AML-193 (cell line): ENCODE data around the gene BNC2.

Source experiments
- DNase-seq, 2 experiments: peaks; one replicate each; lab custom pipeline; 2025; lab: John Stamatoyannopoulos, UW

Gene BNC2

DNA sequence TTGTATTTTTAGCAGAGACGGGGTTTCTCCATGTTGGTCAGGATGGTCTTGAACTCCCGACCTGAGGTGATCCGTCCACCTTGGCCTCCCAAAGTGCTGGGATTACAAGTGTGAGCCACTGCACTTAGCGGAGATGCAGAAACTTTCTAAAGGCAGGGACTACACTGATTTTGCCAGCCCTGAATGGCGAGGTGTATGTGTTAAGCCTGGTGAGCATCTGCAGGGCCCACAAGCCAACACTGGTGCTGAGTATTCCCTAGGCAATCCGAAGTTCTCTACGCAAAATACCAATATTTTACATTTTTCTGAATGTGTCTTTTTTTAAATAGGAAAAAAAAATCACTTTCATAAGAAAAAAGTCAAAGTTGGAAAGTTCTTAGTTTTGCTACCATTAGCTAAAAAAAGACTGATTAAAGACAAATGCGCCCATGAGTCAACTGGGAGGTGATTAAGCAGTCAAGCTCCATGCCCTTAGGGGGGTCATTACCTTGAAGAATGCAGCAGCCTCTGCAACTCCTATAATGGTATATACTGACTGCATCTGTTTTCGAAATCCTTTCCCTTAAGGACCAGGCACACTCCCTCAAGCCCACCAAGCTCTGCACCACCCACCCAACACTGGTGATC lies 502.8 kb downstream of the BNC2 start:
- no peak for DNase-seq

DNA sequence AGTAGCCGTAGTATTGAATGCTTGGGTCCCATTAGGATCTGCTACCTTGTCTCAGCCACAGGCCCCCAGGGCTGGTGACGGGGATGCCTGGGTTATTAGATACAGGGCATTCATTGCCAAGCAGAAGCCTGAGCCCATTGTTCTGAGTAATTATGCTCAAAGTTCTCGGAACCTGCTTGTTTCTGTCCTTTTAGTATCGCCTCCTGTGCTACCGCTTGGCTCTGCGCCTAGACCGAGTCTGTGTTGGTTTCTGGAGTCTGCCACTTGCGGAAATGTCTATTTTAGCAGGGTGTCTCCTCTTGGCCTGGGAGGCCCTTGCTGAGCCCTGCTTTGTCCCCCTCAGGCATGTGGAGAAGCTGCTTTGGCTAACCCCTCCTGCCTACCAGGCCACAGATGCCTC lies 506.1 kb downstream of the BNC2 start:
- DNase-seq, result no peak

DNA sequence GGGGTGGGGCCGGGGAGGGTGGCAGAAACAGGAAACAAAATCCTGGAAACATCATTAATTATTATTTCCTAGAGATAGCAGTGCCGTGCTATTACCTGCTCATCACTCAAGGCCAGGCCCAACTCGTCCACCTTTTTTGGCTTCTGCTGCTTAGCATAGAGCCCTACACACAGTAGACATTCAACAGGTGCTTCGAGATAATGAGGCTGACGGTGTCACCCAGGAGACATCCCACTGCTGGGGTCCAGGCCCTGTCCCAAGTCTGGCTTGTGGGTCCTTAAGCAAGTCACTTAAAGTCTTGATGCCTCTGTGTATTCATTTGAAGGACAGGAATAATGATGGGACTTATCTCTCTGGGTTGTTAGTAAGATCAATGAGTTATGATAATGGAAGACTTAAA lies 506.6 kb downstream of the BNC2 start:
- DNase-seq, result no peak

DNA sequence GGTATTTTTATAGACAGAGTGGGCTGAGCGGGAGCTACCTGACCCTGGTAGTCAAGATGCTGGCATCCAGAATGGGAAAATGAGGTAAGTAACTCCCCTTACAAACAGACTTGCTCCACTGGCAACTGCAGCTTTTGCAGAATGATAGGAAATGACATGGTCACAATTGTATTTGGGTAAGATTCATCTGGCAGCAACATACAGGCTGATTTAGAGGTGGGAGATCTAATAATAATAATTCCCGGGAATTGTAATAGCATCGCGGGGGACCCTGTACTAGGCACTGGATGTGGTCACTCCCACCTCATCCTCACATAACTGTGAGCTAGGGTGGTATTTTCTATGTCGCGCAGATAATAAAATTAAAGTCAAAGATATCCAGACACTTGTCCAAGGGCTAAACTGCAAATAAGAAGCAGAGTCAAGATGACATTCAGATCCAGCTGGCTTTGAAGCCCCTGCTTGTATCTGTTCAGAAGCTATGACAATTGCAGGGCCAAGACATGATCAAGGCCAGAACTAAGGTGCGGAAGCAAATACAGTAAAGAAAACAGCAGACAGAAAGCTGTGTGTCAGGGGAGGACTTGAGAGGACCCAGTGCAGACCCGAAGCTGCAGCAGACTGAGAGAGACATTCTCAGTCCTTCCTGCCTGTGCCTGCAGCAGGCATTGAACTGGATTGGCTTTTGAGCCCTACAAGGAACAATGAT lies 507.2 kb downstream of the BNC2 start:
- no peak for DNase-seq

DNA sequence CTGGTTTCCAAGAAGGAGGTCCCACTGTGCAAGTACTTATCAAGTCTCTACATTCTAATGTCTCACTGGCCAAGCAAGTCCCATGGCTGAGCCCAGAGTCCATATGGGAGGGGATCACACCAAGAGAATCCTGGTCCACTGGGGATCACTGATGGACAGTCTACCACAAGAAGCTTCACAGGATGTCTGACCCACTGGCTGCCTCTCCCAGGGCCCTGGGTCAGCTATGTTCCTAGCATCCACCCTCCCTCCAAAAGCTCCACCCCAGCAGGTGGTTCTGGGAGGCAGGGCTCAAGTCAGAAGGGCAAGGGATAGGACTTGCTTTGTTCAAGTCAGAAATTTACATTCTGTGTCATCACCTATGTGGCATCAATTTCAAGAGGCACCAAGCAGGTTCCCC lies 508.5 kb downstream of the BNC2 start:
- no peak for DNase-seq

DNA sequence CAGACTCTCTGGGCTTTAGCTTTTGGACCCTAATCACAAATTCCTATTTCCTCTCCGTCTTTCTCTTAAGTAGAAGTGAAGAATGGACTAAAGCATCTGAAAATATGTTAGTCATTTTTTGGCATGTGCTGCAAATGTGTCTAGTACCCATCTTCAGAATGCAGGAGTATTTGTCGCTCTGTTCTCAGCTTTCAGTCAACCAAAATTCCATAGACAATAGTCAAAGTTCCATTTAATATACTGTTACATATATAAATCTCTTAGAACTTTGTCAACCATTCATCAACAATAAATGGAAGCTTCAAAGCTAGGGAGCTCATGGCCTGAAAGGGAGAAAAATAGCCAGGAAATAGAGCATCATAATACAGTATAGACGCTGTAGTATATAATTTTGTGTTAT lies 509.4 kb downstream of the BNC2 start:
- DNase-seq, result no peak

DNA sequence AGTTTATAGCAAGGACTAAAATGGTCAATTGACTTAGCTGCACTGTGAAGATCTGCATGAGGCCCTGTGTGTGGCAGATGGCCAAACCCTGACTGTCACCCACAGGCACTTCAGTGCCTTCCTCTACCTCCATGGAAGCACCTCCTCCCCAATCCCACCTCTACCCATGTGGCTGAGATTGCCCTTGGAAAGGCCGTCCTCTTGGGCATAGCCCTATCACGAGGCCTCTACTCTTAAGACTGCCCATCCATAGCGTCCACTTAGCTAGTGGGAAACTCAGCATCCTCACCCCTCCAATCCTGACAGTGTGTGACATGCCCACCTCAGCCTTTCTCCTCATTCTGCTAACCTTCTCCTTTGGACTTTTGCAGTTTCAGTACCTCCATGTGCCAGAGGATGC lies 510.2 kb downstream of the BNC2 start:
- no peak for DNase-seq
